Activated CD8-positive, alpha-beta memory T cell treated with anti-CD3 and anti-CD28 coated beads, Interleukin-2, amount 10 ng/mL, durations not matched to agents 7 days and 5 days (primary cell): Measurements from ENCODE around the gene APOL2. TPM values are rescaled to one million over a fixed set of nuclear protein-coding genes. Genes with fewer than 3 reads are reported as not detected.
"Not testable (repeated sequence)": the region's sequence is repeated elsewhere in the genome, so short reads cannot be mapped to it uniquely, and the experiment has no call there.

Source experiments
- ATAC-seq: fragments of 150-1000 bp; cut with Tn5 transposase; one replicate; pipeline ENCODE4 v1.10.0; 2021; ENCODE audit warnings: moderate library complexity
- CTCF ChIA-PET: fragments of 350-600 bp; sonication (Branson Sonifier 250); formaldehyde crosslinking; loops from one replicate; lab custom pipeline; 2021; ENCODE audit warnings: antibody characterized with exemption; lab: Charles Lee
- DNase-seq: peaks from one replicate; pipeline ENCODE4 v3.0.0-alpha.2; 2020
- H3K27ac Mint-ChIP-seq: one replicate; pipeline ENCODE4 v1.8.0; 2021; ENCODE audit warnings: mild to moderate bottlenecking, mixed read lengths
- H3K27me3 Mint-ChIP-seq: one replicate; pipeline ENCODE4 v1.8.0; 2021; ENCODE audit warnings: mixed read lengths
- H3K36me3 Mint-ChIP-seq: one replicate; pipeline ENCODE4 v1.8.0; 2021; ENCODE audit warnings: mild to moderate bottlenecking, mixed read lengths
- H3K4me1 Mint-ChIP-seq: one replicate; pipeline ENCODE4 v1.8.0; 2021; ENCODE audit warnings: mixed read lengths
- H3K4me3 Mint-ChIP-seq: one replicate; pipeline ENCODE4 v1.8.0; 2021; ENCODE audit warnings: mild to moderate bottlenecking, moderate library complexity, mixed read lengths
- H3K9me3 Mint-ChIP-seq: one replicate; pipeline ENCODE4 v1.8.0; 2022; ENCODE audit warnings: low read depth, mixed read lengths
- total RNA-seq, 2 experiments: library from RNA; stranded (reverse); gene quantifications; one replicate each; pipeline ENCODE4 v1.2.3, GENCODE V29; 2021

The APOL2 gene
- total RNA-seq, 2 experiments from 2014 or later: 82.6 to 86.4 TPM

DNA sequence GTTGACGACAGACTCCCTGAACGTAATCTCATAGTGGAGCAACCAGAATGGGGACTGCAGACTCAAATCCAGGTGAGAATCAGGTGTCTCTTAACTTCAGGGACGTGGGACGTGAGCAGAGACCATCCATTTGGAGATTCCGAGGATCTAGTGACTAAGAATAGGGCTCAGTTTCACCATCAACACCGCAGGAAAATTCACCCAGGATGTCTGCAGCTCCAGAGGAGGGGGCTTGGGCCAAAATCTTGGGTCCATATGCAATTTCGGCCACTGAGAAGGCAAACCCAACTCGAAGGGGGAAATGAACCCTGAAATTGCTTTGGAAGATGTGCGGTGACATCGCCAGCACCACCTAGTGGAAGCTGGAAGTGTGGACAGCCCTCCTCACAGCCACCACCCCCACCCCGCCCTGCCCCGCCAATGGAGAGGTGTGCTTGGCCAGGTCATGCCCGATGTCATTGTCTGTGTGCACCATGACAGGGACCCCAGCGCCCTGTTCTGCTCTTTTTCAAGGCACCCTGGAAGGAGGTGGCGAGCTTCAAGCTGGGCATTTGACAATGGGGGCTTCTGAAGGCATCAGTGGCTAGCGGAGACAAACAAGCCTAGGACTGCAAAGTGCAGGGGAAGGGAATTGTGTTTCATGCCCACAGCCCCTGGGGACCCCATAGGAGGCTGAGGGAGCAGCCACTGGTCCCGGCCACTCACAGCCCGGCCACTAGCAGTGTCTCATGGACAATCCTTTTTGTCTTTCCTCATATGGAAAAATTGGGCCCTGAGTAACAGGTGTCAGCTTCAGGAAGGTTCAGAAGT, 38.4 kb upstream of the APOL2 start:
- Mint-ChIP-seq H3K27me3 (no peaks in the 10 kb centered on the region), H3K9me3 (no peaks in the 10 kb centered on the region), H3K4me1 (peaks cover 35% of the 10 kb centered on the region), H3K36me3 (peaks cover 20% of the 10 kb centered on the region), H3K27ac (peak overlapping the region; percentile 69), H3K4me3 (no peak overlapping the region)
- ATAC-seq (peak; percentile 79), DNase-seq (peak; percentile 84)
- CTCF ChIA-PET: interaction anchor here (0.7 to 5.4 kb wide), 26 partner anchors 9 to 230 kb away, joined by 3 to 39 read pairs (median 5); partner anchors contain the start of genes APOL1, APOL2, APOL4 and FOXRED2

DNA sequence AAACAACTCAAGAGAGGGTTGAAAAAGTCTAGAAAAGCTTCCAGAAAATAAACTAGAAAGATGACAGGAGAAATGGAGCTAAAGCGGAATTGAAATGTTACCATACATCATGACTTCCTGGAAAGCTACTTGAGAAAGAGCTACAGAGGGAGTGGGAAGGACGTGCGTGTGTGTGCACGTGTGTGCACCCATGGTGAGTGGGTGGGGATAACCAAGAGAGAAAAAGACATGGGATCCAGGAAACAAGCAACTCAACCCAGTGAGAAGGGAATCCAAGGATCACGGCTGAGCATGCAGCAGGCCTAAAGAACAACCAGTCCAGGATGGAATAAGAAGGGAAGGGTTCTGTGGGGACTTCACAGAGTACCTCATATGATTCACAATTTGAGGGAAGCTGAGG, 35.2 kb upstream of the APOL2 start:
- DNase-seq: no peak
- Mint-ChIP-seq H3K4me3 (no peak overlapping the region), H3K27me3 (no peaks in the 10 kb centered on the region), H3K36me3 (peaks cover 5% of the 10 kb centered on the region), H3K4me1 (peaks cover 35% of the 10 kb centered on the region), H3K27ac (no peak overlapping the region), H3K9me3 (no peaks in the 10 kb centered on the region)
- no peak for ATAC-seq
- CTCF ChIA-PET: interaction anchor here (1.1 to 5.4 kb wide), 5 partner anchors 12 to 196 kb away, joined by 3 to 39 read pairs (median 3); partner anchors contain the start of gene APOL2

- CTCF ChIA-PET: interaction anchor here (1.1 to 1.2 kb wide), 3 partner anchors 14 to 215 kb away, joined by 3 read pairs; partner anchors contain the start of gene APOL2
- peaks cover 21% of the 10 kb centered on the region for H3K4me1 Mint-ChIP-seq
- H3K27me3 Mint-ChIP-seq, ATAC-seq, H3K9me3 Mint-ChIP-seq, DNase-seq, H3K4me3 Mint-ChIP-seq, H3K36me3 Mint-ChIP-seq, H3K27ac Mint-ChIP-seq: not testable (repeated sequence)
Measured at GRCh38 chr22:36271951-36272350, 32.6 kb upstream of the APOL2 start.

DNA sequence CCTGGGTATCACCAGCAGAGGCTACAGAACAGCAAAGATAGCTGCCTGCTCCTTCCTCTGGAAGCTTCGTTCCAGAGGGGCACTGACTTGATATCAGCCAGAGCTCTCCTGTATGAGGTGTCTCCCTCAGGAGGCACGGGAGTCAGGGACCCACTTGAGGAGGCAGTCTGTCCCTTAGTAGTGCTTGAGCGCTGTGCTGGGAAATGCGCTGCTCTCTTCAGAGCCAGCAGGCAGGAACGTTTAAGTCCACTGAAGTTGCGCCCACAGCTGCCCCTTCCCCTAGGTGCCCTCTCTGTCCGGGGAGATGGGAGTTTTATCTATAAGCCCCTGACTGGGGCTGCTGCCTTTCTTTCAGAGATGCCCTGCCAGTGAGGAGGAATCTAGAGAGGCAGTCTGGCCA, 31.9 kb upstream of the APOL2 start:
- not testable (repeated sequence) for DNase-seq, H3K27ac Mint-ChIP-seq, H3K9me3 Mint-ChIP-seq, H3K4me3 Mint-ChIP-seq, ATAC-seq, H3K27me3 Mint-ChIP-seq
- Mint-ChIP-seq H3K4me1 (peaks cover 14% of the 10 kb centered on the region), H3K36me3 (peaks cover 14% of the 10 kb centered on the region)
- CTCF ChIA-PET: interaction anchor here (1.2 to 1.5 kb wide), 2 partner anchors 15 to 76 kb away, joined by 3 to 4 read pairs; no protein-coding TSS in a partner anchor

DNA sequence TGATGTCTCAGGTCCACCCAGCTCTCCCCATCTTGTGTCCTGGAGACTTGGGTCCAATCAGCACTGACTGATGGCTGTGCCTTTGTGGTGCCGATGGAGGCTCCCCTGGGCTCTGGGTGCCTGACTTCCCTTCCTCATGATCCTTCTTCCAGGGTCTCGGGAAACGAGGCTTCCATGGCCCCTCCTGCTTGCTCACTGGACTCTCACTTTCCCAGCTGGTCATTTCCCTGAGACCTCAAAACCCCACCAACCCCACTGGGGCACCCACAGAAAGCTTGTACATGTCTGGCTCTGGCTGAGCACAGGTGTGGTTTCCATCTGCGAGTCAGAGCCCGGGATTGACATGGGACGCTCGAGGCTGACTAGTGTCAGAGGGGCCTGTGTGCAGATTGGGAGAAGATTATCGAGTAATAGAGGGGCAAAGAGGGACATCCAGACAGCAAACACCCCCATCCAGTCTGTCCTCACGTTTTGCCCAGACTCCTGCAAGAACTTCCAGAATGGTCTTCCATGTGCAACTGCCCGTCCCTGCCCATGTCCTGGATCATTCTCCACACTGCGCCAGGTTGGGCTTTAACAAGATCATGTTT, 28.7 kb upstream of the APOL2 start:
- Mint-ChIP-seq H3K9me3 (no peaks in the 10 kb centered on the region), H3K27ac (no peak overlapping the region), H3K4me1 (no peaks in the 10 kb centered on the region), H3K4me3 (no peak overlapping the region), H3K36me3 (peaks cover 38% of the 10 kb centered on the region), H3K27me3 (no peaks in the 10 kb centered on the region)
- CTCF ChIA-PET: interaction anchor here (1.1 to 1.4 kb wide), 2 partner anchors 8 to 28 kb away, joined by 3 to 4 read pairs; no protein-coding TSS in a partner anchor
- DNase-seq (no peak), ATAC-seq (no peak)

DNA sequence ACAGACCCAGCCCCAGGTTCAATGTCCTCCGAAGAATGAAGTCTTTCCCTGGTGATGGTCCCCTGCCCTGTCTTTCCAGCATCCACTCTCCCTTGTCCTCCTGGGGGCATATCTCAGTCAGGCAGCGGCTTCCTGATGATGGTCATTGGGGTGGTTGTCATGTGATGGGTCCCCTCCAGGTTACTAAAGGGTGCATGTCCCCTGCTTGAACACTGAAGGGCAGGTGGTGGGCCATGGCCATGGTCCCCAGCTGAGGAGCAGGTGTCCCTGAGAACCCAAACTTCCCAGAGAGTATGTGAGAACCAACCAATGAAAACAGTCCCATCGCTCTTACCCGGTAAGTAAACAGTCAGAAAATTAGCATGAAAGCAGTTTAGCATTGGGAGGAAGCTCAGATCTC, 27.7 kb upstream of the APOL2 start:
- CTCF ChIA-PET: interaction anchor here (1.1 to 1.4 kb wide), 2 partner anchors 9 to 27 kb away, joined by 3 to 4 read pairs; no protein-coding TSS in a partner anchor
- ATAC-seq: no peak
- H3K4me3 Mint-ChIP-seq: no peak overlapping the region
- H3K27ac Mint-ChIP-seq: no peak overlapping the region
- no peaks in the 10 kb centered on the region for H3K9me3 Mint-ChIP-seq
- DNase-seq: no peak
- H3K36me3 Mint-ChIP-seq: peaks cover 46% of the 10 kb centered on the region
- no peaks in the 10 kb centered on the region for H3K27me3 Mint-ChIP-seq
- no peaks in the 10 kb centered on the region for H3K4me1 Mint-ChIP-seq

DNA sequence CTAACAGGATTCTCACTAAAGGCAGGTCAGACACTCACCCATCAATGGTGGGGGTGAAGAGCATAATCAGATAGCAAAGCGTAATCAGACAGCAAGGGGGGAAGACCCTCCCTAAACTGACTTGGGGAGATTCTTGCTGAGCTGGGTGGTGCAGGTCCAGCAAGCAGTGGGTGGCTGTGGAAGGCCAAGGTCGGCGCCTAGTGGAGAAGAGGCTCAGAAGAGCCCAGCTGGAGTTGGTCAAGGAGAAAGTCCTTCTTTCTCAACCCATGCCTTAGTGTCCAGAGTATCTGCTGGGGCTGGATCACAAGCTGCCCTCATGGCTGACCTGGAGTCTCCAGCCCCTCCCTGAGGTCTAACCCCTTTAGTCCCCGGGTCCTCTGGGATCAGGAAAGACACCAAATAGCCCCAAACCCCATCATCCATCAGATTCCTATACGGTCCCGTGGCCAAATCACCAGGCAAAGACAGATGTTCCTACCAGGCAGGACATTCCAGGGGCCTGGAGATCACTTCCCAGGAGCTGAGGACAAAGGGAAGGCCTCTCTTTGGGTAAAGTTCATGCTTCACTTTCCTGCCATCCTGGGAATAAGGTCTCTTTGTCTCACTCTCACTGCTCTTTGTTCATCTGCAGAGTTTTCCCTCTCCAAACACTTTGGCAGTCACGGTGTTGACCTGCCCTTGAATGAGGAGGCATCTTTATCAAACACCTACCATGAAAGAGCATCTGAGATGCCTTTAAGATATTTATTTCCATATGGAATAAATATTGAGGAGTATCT, 24.7 kb upstream of the APOL2 start:
- H3K36me3 Mint-ChIP-seq: peaks cover 71% of the 10 kb centered on the region
- not testable (repeated sequence) for DNase-seq, ATAC-seq, H3K9me3 Mint-ChIP-seq, H3K4me3 Mint-ChIP-seq, H3K27ac Mint-ChIP-seq, H3K27me3 Mint-ChIP-seq
- peaks cover 12% of the 10 kb centered on the region for H3K4me1 Mint-ChIP-seq
- CTCF ChIA-PET: interaction anchor here (1.0 to 1.4 kb wide), 2 partner anchors 14 to 16 kb away, joined by 3 to 4 read pairs; no protein-coding TSS in a partner anchor

- CTCF ChIA-PET: interaction anchor here (1.4 kb wide), 1 partner anchor 15 kb away, joined by 4 read pairs; no protein-coding TSS in a partner anchor
- peaks cover 20% of the 10 kb centered on the region for H3K4me1 Mint-ChIP-seq
- peaks cover 79% of the 10 kb centered on the region for H3K36me3 Mint-ChIP-seq
- H3K4me3 Mint-ChIP-seq, H3K9me3 Mint-ChIP-seq, H3K27me3 Mint-ChIP-seq, ATAC-seq, DNase-seq: not testable (repeated sequence)
- H3K27ac Mint-ChIP-seq: peak overlapping the region; percentile 1
Measured at GRCh38 chr22:36263216-36263673, 23.9 kb upstream of the APOL2 start.

DNA sequence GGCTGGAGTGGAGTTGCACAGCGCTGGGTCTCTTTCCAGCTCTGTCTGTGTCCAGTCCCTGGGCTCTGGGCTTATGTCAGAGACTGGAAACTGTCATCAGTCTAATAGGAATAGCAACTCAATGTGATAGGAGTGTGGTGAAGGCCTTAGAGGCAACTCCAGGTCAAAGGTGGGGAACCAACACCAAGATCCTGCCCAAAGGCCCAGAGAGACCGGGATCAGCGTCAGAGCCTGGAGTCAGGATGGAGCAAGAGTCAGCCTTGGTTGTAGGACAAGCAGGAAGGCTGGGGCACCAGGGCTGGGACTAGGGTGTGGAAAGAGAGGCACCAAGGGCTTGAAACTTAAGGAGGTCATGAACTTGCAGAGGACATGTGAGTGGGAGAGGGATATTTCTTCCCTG, 23.0 kb upstream of the APOL2 start:
- peaks cover 29% of the 10 kb centered on the region for H3K4me1 Mint-ChIP-seq
- DNase-seq, H3K27me3 Mint-ChIP-seq, H3K4me3 Mint-ChIP-seq, ATAC-seq, H3K9me3 Mint-ChIP-seq: not testable (repeated sequence)
- peak overlapping the region; percentile 7 for H3K27ac Mint-ChIP-seq
- CTCF ChIA-PET: interaction anchor here (1.1 kb wide), 1 partner anchor 16 kb away, joined by 4 read pairs; no protein-coding TSS in a partner anchor
- H3K36me3 Mint-ChIP-seq: peaks cover 79% of the 10 kb centered on the region

- H3K36me3 Mint-ChIP-seq: peaks cover 77% of the 10 kb centered on the region
- CTCF ChIA-PET: interaction anchor here (1.0 to 1.5 kb wide), 4 partner anchors 9 to 67 kb away, joined by 3 to 4 read pairs (median 4); partner anchors contain the start of gene APOL1
- not testable (repeated sequence) for H3K9me3 Mint-ChIP-seq
Measured at GRCh38 chr22:36261675-36262074, 22.3 kb upstream of the APOL2 start.

GRCh38 chr22:36259615-36260300, 20.4 kb upstream of the APOL2 start:
- CTCF ChIA-PET: interaction anchor here (2.2 kb wide), 1 partner anchor 20 kb away, joined by 8 read pairs; the partner anchor contains the start of gene APOL2
- Mint-ChIP-seq H3K27me3 (no peaks in the 10 kb centered on the region), H3K27ac (peak overlapping the region; percentile 89), H3K4me3 (no peak overlapping the region), H3K36me3 (peaks cover 66% of the 10 kb centered on the region), H3K9me3 (no peaks in the 10 kb centered on the region), H3K4me1 (peaks cover 52% of the 10 kb centered on the region)
- ATAC-seq (no peak), DNase-seq (no peak)

More at GRCh38 chr22:36261675-36262074, 22.3 kb upstream of the APOL2 start:
- not testable (repeated sequence) for H3K27ac Mint-ChIP-seq, DNase-seq, ATAC-seq, H3K4me3 Mint-ChIP-seq, H3K27me3 Mint-ChIP-seq
- H3K4me1 Mint-ChIP-seq: peaks cover 35% of the 10 kb centered on the region
